Adipocyte (in vitro differentiated cells): Measurements from ENCODE around the gene BAD.
"Not testable (repeated sequence)": the region's sequence is repeated elsewhere in the genome, so short reads cannot be mapped to it uniquely, and the experiment has no call there.

Source experiments
- DNase-seq: peaks from one replicate; pipeline ENCODE4 v3.0.0-alpha.2; 2015; ENCODE audit warnings: low read depth
- H3K27me3 ChIP-seq: replicated peaks from 2 replicates; pipeline ENCODE4 v1.7.0; 2013; ENCODE audit warnings: mild to moderate bottlenecking, low read length, moderate library complexity; ENCODE audit not compliant: control insufficient read depth, insufficient read depth
- H3K36me3 ChIP-seq: 2 replicates; pipeline ENCODE4 v1.7.0; 2013; ENCODE audit warnings: low read length, mild to moderate bottlenecking, moderate library complexity; ENCODE audit not compliant: control insufficient read depth, insufficient read depth, severe bottlenecking
- H3K4me1 ChIP-seq: 2 replicates; pipeline ENCODE4 v1.7.0; 2013; ENCODE audit warnings: mild to moderate bottlenecking, low read length, moderate library complexity; ENCODE audit not compliant: control insufficient read depth, insufficient read depth
- H3K4me3 ChIP-seq: 2 replicates; pipeline ENCODE4 v1.7.0; 2013; ENCODE audit warnings: mild to moderate bottlenecking, low read length, moderate library complexity
- H3K9ac ChIP-seq: 2 replicates; pipeline ENCODE4 v1.7.0; 2013; ENCODE audit warnings: mild to moderate bottlenecking, low read length, moderate library complexity
- H3K9me3 ChIP-seq: 2 replicates; pipeline ENCODE4 v1.7.0; 2013; ENCODE audit warnings: mild to moderate bottlenecking, low read length, moderate library complexity; ENCODE audit not compliant: control insufficient read depth

The BAD gene

DNA sequence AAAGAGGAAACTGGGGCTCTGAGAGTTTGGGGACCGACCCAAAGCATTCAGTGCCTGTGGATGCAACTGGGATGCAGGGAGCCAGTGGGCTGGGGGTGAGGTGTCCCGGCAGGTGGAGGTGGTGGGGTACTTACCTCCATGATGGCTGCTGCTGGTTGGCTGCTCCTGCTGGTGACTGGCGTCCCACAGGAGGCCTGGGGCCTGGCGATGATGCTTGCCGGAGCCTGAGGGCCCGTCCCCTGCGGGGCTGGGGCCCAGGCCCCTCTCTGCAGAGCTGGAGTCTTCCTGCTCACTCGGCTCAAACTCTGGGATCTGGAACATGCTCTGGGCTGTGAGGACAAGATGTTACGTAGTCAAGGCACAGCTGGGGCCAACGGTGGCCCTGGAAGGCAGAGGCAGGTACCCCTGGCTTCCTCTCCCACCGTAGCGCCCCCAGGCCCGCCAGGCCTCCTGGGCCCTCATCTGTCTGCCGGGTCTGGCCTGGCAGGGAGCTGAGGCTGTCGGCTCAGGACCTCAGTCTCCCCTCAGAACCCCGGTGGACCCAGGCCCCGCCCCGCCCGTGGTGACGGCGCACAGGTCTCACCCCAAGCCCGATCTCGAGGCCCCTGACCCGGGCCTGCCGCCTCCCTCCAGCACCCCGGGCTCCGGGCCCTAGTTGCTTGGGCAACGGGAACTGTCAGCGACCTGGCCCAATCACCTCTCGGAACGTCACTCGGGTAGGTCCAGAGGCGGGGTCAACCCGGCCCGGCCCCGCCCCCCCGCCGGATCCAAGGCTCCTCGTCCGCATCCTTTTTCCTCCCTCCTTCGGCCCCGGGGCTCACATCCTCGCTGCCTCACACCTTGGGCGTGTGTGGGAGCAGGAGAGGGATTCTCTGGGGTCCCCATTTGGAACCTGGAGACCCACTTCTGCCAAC lies at the start of gene BAD:
BAD (minus strand) TSS at position 618 of the 914 bp plus-strand sequence; CDS start at position 321, 297 bp downstream.
- H3K9me3 ChIP-seq, result no peaks in the 10 kb centered on the region
- H3K36me3 ChIP-seq, result peaks cover 4% of the 10 kb centered on the region
- peak within 1 kb of the TSS; percentile 91 for H3K4me3 ChIP-seq
- DNase-seq, result peak; percentile 98
- H3K27me3 ChIP-seq, result no peaks in the 10 kb centered on the region
- peaks cover 16% of the 10 kb centered on the region for H3K4me1 ChIP-seq
- H3K9ac ChIP-seq, result peak within 1 kb of the TSS; percentile 96

DNA sequence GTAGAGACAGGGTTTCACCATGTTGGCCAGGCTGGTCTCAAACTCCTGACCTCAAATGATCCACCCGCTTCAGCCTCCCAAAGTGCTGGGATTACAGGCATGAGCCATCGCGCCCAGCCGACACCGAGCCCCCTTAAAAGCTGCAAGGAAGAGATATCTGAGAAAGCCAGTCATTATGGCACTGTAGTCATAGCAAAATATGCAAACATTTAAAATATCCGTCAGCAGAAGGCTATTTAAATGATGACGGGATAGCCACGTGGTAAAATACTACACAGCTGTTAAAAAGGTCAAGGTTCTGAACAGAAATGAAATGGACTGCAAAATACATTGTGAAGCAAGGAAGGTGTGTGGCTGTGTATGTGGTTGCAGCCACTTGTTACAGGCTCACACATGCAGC lies 49.1 kb upstream of the BAD start:
- H3K36me3 ChIP-seq, result no peaks in the 10 kb centered on the region
- peaks cover 29% of the 10 kb centered on the region for H3K4me1 ChIP-seq
- H3K9ac ChIP-seq, result no peak overlapping the region
- no peak overlapping the region for H3K4me3 ChIP-seq
- no peak for DNase-seq
- no peaks in the 10 kb centered on the region for H3K9me3 ChIP-seq
- H3K27me3 ChIP-seq, result no peaks in the 10 kb centered on the region

- H3K9me3 ChIP-seq, result no peaks in the 10 kb centered on the region
- peak; percentile 81 for DNase-seq
- no peak overlapping the region for H3K9ac ChIP-seq
- no peaks in the 10 kb centered on the region for H3K36me3 ChIP-seq
- no peaks in the 10 kb centered on the region for H3K27me3 ChIP-seq
- H3K4me3 ChIP-seq, result no peak overlapping the region
- H3K4me1 ChIP-seq, result peaks cover 29% of the 10 kb centered on the region
Measured at GRCh38 chr11:64331569-64332371, 47.3 kb upstream of the BAD start.

DNA sequence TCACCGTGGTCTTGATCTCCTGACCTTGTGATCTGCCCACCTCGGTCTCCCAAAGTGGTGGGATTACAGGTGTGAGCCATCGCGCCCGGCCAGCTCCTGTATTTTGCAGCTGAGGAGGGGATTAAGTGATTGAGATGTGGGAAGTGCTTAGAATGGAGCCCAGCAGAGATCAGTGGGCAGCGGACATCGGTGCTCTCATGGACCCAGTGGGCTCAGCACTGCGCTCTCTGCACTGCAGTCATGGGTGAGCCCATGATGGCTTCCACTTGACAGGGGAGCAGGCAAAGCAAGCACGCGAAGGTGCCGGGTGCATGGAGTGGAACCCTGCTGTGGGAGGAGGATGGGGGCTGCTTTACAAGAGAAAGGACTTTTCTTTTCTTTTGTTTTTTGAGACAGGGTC lies 46.4 kb upstream of the BAD start:
- DNase-seq, result no peak
- H3K27me3 ChIP-seq, result no peaks in the 10 kb centered on the region
- no peak overlapping the region for H3K9ac ChIP-seq
- H3K36me3 ChIP-seq, result no peaks in the 10 kb centered on the region
- no peak overlapping the region for H3K4me3 ChIP-seq
- peaks cover 29% of the 10 kb centered on the region for H3K4me1 ChIP-seq
- H3K9me3 ChIP-seq, result no peaks in the 10 kb centered on the region

GRCh38 chr11:64327993-64328392 lies 43.5 kb upstream of the BAD start:
- no peaks in the 10 kb centered on the region for H3K27me3 ChIP-seq
- H3K4me1 ChIP-seq, result peaks cover 25% of the 10 kb centered on the region
- no peaks in the 10 kb centered on the region for H3K9me3 ChIP-seq
- H3K4me3 ChIP-seq, result no peak overlapping the region
- no peaks in the 10 kb centered on the region for H3K36me3 ChIP-seq
- no peak for DNase-seq
- H3K9ac ChIP-seq, result no peak overlapping the region

DNA sequence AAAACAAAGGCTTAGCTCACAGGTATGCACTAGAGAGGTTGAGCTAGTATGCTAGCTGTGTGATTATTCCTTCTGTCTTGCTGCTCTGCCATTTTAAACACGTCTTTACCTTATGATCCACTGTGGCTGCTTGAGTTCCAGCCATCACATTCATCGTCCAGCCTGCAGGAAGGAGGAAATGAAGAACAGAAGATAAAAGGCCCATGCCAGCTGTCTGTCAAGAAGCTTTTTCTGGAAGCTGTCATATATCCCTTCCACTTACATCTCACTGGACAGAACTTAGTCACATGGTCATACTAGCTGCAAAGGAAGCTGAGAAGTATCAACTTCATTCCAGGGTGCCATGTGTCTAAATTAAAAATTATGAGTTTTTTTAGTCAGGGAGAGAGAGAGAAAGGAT lies 42.9 kb upstream of the BAD start:
- Histone ChIP-seq H3K9me3 (no peaks in the 10 kb centered on the region), H3K27me3 (no peaks in the 10 kb centered on the region), H3K36me3 (peaks cover 2% of the 10 kb centered on the region), H3K4me1 (peaks cover 24% of the 10 kb centered on the region), H3K9ac (no peak overlapping the region), H3K4me3 (no peak overlapping the region)
- no peak for DNase-seq

GRCh38 chr11:64324692-64325469 lies 40.4 kb upstream of the BAD start:
- DNase-seq, result no peak
- Histone ChIP-seq H3K4me1 (peaks cover 12% of the 10 kb centered on the region), H3K36me3 (peaks cover 14% of the 10 kb centered on the region), H3K4me3 (no peak overlapping the region), H3K9ac (no peak overlapping the region), H3K27me3 (no peaks in the 10 kb centered on the region), H3K9me3 (no peaks in the 10 kb centered on the region)

DNA sequence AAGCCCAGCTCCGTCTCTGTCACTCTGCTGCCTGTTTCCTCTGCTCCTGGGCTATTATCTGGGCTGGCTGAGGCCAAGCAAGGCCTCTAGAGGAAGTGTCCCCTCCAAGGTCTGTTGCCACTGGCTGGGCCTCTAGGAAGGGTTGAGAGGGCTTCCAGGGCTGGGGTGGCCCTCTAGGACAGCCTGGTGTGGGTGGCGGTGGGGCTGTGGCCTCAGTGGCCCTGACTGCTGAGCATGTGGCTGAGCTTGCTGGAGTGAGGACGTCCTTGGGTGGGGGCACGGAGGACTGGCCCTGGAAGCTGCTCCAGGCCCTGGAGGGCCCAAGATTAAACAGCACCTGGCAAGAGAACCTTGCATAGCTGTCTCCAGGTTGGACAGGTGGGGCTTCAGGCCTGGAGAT lies 39.5 kb upstream of the BAD start:
- Histone ChIP-seq H3K36me3 (peaks cover 14% of the 10 kb centered on the region), H3K4me1 (peaks cover 11% of the 10 kb centered on the region)
- not testable (repeated sequence) for H3K9me3 ChIP-seq, H3K27me3 ChIP-seq, H3K4me3 ChIP-seq, H3K9ac ChIP-seq, DNase-seq

GRCh38 chr11:64323373-64323772 lies 38.9 kb upstream of the BAD start:
- no peaks in the 10 kb centered on the region for H3K9me3 ChIP-seq
- no peaks in the 10 kb centered on the region for H3K27me3 ChIP-seq
- no peak overlapping the region for H3K9ac ChIP-seq
- peaks cover 11% of the 10 kb centered on the region for H3K4me1 ChIP-seq
- H3K36me3 ChIP-seq, result peaks cover 14% of the 10 kb centered on the region
- no peak overlapping the region for H3K4me3 ChIP-seq
- no peak for DNase-seq

DNA sequence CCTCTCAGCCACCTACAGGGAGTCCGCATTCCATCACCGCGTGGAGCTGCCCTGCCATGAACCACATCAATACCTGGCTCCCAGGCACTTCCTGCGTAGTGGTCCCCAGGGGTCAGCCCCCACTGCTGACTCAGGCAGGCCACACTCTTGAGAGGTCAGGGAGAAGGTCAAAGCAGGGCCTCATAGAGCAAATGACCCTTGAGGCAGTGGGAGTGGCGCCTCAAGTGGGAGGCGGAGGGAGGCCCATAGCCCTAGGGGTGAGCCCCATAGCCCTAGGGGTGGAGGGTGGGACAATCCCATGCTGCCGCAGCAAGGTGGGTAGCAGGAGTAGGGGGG lies 38.4 kb upstream of the BAD start:
- H3K27me3 ChIP-seq, result no peaks in the 10 kb centered on the region
- H3K9me3 ChIP-seq, result no peaks in the 10 kb centered on the region
- H3K4me1 ChIP-seq, result peaks cover 11% of the 10 kb centered on the region
- H3K4me3 ChIP-seq, result no peak overlapping the region
- no peak for DNase-seq
- no peak overlapping the region for H3K9ac ChIP-seq
- peaks cover 14% of the 10 kb centered on the region for H3K36me3 ChIP-seq

DNA sequence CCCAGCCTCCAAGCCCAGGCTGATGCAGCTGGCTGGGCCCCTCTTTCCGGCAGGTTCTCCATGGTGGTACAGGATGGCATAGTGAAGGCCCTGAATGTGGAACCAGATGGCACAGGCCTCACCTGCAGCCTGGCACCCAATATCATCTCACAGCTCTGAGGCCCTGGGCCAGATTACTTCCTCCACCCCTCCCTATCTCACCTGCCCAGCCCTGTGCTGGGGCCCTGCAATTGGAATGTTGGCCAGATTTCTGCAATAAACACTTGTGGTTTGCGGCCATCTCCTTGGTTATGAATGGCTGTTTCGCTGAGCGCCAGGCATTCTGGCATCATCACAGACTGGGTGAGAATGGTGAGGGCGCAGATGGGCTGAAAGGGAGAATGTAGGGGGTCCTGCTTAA lies 37.1 kb upstream of the BAD start:
- peaks cover 15% of the 10 kb centered on the region for H3K36me3 ChIP-seq
- peaks cover 14% of the 10 kb centered on the region for H3K4me1 ChIP-seq
- no peak overlapping the region for H3K9ac ChIP-seq
- no peak for DNase-seq
- no peak overlapping the region for H3K4me3 ChIP-seq
- H3K9me3 ChIP-seq, result no peaks in the 10 kb centered on the region
- no peaks in the 10 kb centered on the region for H3K27me3 ChIP-seq
